Esophagus muscularis mucosa (tissue), 4 donors: ENCODE data around the gene SPON1. TPM values are rescaled to one million over a fixed set of nuclear protein-coding genes. Genes with fewer than 3 reads are reported as not detected.

Source experiments
- DNase-seq: peaks from one replicate; pipeline ENCODE4 v3.0.0-alpha.2; 2017; ENCODE audit errors: extremely low spot score
- H3K27ac ChIP-seq, 4 donors: fragments of 200-600 bp; sonication (generic); replicated peaks in 1 of 4; 1 replicate in 3 of 4; 2 replicates in 1 of 4; pipeline ENCODE4 v1.5.1; 2016 to 2019; ENCODE audit warnings: mild to moderate bottlenecking in 1 of 4
- H3K27me3 ChIP-seq, 4 donors: fragments of 200-600 bp; sonication (generic); one replicate each; pipeline versions ENCODE4 v1.5.1 to v1.6.0; 2016 to 2019
- H3K36me3 ChIP-seq, 4 donors: fragments of 200-600 bp; sonication (generic); one replicate each; pipeline ENCODE4 v1.5.1; 2016 to 2019
- H3K4me1 ChIP-seq, 4 donors: fragments of 200-600 bp; sonication (generic); one replicate each; pipeline ENCODE4 v1.5.1; 2016 to 2019
- H3K4me3 ChIP-seq, 4 donors: fragments of 200-600 bp; sonication (generic); 1 replicate in 2 of 4; 2 replicates in 2 of 4; pipeline ENCODE4 v1.5.1; 2016 to 2019; ENCODE audit warnings: mild to moderate bottlenecking in 4 of 4, moderate library complexity in 1 of 4
- H3K9me3 ChIP-seq, 4 donors: fragments of 200-600 bp; sonication (generic); 1 replicate in 3 of 4; 2 replicates in 1 of 4; pipeline ENCODE4 v1.5.1; 2016 to 2019
- CTCF ChIP-seq, 3 experiments: fragments of 200-600 bp in 2 of 3; fragments of 450-650 bp in 1 of 3; sonication (generic) in 2 of 3; IDR thresholded peaks; one replicate each; pipeline ENCODE4 v1.5.1; 2017 to 2019; ENCODE audit warnings: antibody characterized with exemption in 3 of 3, mild to moderate bottlenecking in 2 of 3, moderate library complexity in 1 of 3
- EP300 ChIP-seq: sonication (generic); formaldehyde crosslinking; IDR thresholded peaks from one replicate; pipeline ENCODE4 v1.6.1; 2017; ENCODE audit warnings: antibody characterized with exemption
- POLR2A ChIP-seq: fragments of 450-650 bp; IDR thresholded peaks from one replicate; pipeline ENCODE4 v1.6.1; 2017; ENCODE audit warnings: antibody characterized with exemption, moderate library complexity, mild to moderate bottlenecking, low read depth
- POLR2AphosphoS5 ChIP-seq, 2 donors: sonication (generic); formaldehyde crosslinking; IDR thresholded peaks; one replicate each; pipeline ENCODE4 v1.6.1; 2017; ENCODE audit warnings: antibody characterized with exemption in 2 of 2
- WGBS: methylation state at CpG from one replicate; pipeline ENCODE4 v1.1.5; 2018; 5-methylcytosine and 5-hydroxymethylcytosine counted together
- intact Hi-C: fragments of 100-400 bp; cut with DNase I; formaldehyde crosslinking; loops from one replicate; pipeline ENCODE4 v1.15.1; 2023
- total RNA-seq, 4 donors: library from RNA; depleted of rRNA; stranded (reverse); fragments of >200 nt; gene quantifications; one replicate each; pipeline versions ENCODE4 v1.1.0 to v1.2.1, GENCODE V29; 2016

The SPON1 gene
- total RNA-seq, 4 donors from 2014 or later: 12.5 to 25.2 (median 19.2) TPM

GRCh38 chr11:14179116-14179820 lies 216.7 kb downstream of the SPON1 start:
- intact Hi-C loops: no loop called here
- H3K4me1 ChIP-seq: peaks cover 0 to 2% (median under 1%) of the 10 kb centered on the region in 4 donors
- H3K4me3 ChIP-seq: no peak overlapping the region
- H3K27ac ChIP-seq: no peak overlapping the region
- no peaks in the 10 kb centered on the region for H3K9me3 ChIP-seq
- TF ChIP-seq POLR2AphosphoS5 (IDR thresholded peaks at IDR 0.05) (peak in 1 of 2 donors; percentile 32), CTCF (IDR thresholded peaks at IDR 0.05) (no peak)
- DNase-seq: peak; percentile 39
- H3K27me3 ChIP-seq: no peaks in the 10 kb centered on the region
- WGBS: 85% methylated on average over 4 of the region's 4 CpGs
- H3K36me3 ChIP-seq: no peaks in the 10 kb centered on the region

- no peaks in the 10 kb centered on the region for H3K27me3 ChIP-seq
- no peak overlapping the region for H3K27ac ChIP-seq
- intact Hi-C loops: no loop called here
- peak; percentile 34 for DNase-seq
- peaks cover 7 to 20% (median 16%) of the 10 kb centered on the region in 4 donors for H3K4me1 ChIP-seq
- no peaks in the 10 kb centered on the region for H3K36me3 ChIP-seq
- H3K9me3 ChIP-seq: no peaks in the 10 kb centered on the region
- H3K4me3 ChIP-seq: no peak overlapping the region
- TF ChIP-seq CTCF (IDR thresholded peaks at IDR 0.05): no peak
- TF ChIP-seq POLR2A: no peak
- no peak for TF ChIP-seq POLR2AphosphoS5 (IDR thresholded peaks at IDR 0.05)
- TF ChIP-seq EP300: no peak
These were observed 218.6 kb downstream of the SPON1 start for GRCh38 chr11:14181121-14181520.

DNA sequence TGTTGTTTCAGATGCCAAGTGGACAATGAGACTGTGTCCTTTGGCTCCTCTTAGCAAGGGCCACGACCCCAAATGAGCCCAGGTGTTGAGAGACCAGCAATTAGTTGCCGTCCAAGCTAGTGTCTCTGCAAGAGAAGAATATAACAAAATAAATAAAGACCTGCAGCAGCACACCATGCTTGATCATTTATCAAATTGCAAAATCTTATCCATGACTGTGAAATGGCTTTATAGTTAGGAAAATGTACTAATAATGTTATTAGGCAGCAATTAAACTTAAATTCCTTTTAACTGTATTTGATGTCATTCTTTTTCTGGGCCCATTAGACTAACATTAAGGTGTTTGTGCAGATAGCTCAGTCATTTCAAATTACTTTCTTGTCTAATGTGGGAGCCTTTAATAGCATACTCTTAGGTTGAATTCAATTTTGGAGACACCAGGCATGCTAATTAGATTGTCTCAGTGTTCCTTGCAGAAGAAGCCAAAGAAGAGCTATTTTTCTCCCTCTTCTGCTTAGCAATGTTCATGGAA lies 220.4 kb downstream of the SPON1 start:
- no peak for TF ChIP-seq CTCF (IDR thresholded peaks at IDR 0.05)
- no peak for TF ChIP-seq POLR2AphosphoS5 (IDR thresholded peaks at IDR 0.05)
- no peak for TF ChIP-seq EP300
- no peak for TF ChIP-seq POLR2A

DNA sequence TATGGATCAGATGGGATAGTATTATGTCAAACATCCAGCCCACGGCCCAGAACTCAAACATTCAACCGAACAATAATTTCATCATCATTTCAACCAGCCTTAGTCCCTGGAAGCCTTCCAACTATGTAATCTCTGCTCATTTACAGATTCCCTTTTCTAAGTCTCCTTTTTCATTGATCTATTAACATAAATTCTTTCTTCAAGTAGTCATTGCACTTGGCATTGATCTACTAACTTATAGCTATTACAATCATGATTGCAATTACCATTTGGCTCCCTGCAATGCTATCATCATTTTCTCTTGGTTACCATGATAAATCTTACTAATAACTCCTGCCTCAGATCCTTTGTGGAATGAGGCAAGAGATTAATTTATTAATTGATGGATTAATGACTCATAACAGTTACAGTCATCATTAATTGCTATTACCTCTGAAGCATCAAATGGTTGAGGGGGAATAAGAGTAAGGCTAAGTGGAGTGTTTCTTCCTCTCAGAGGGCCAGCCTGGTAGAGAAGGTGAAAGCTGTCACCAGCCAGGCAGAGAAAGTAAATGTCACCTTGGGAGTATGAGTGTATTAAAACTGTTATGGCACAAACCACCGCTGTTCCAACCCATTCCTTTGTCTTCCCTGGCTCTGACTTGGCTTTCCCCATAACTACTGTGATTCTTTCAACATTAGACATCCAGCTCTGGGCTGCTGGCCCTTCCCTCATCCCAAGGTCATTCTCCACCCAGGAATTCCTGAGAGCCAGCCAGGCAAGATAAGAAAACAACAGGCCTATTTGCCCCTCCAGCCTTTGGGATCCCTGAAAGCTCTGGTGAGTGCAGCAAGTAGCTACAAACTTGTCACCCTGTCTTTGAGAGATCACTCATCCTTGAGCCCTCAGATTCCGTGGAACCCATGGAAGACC lies 221.8 kb downstream of the SPON1 start:
- H3K4me3 ChIP-seq: no peak overlapping the region
- no peaks in the 10 kb centered on the region for H3K36me3 ChIP-seq
- H3K4me1 ChIP-seq: peaks cover 11 to 28% (median 23%) of the 10 kb centered on the region in 4 donors
- DNase-seq: peak; percentile 85
- no peaks in the 10 kb centered on the region for H3K27me3 ChIP-seq
- no peak overlapping the region for H3K27ac ChIP-seq
- no peaks in the 10 kb centered on the region for H3K9me3 ChIP-seq
- 80% methylated on average over 4 of the region's 4 CpGs for WGBS
- TF ChIP-seq POLR2A (no peak), CTCF (IDR thresholded peaks at IDR 0.05) (no peak), POLR2AphosphoS5 (IDR thresholded peaks at IDR 0.05) (no peak), EP300 (no peak)
- intact Hi-C loops: no loop called here

More for the DNA sequence above, 220.4 kb downstream of the SPON1 start:
- intact Hi-C loops: no loop called here
- peak; percentile 55 for DNase-seq
- H3K36me3 ChIP-seq: no peaks in the 10 kb centered on the region
- H3K9me3 ChIP-seq: no peaks in the 10 kb centered on the region
- peaks cover 10 to 23% (median 22%) of the 10 kb centered on the region in 4 donors for H3K4me1 ChIP-seq
- no peak overlapping the region for H3K27ac ChIP-seq
- H3K4me3 ChIP-seq: no peak overlapping the region
- H3K27me3 ChIP-seq: no peaks in the 10 kb centered on the region
- WGBS: 72% methylated on average over 2 of the region's 2 CpGs
